ENCODE measurements around the gene GARNL3. TPM values are rescaled to one million over a fixed set of nuclear protein-coding genes. Genes with fewer than 3 reads are reported as not detected.

Gene GARNL3, protein sequence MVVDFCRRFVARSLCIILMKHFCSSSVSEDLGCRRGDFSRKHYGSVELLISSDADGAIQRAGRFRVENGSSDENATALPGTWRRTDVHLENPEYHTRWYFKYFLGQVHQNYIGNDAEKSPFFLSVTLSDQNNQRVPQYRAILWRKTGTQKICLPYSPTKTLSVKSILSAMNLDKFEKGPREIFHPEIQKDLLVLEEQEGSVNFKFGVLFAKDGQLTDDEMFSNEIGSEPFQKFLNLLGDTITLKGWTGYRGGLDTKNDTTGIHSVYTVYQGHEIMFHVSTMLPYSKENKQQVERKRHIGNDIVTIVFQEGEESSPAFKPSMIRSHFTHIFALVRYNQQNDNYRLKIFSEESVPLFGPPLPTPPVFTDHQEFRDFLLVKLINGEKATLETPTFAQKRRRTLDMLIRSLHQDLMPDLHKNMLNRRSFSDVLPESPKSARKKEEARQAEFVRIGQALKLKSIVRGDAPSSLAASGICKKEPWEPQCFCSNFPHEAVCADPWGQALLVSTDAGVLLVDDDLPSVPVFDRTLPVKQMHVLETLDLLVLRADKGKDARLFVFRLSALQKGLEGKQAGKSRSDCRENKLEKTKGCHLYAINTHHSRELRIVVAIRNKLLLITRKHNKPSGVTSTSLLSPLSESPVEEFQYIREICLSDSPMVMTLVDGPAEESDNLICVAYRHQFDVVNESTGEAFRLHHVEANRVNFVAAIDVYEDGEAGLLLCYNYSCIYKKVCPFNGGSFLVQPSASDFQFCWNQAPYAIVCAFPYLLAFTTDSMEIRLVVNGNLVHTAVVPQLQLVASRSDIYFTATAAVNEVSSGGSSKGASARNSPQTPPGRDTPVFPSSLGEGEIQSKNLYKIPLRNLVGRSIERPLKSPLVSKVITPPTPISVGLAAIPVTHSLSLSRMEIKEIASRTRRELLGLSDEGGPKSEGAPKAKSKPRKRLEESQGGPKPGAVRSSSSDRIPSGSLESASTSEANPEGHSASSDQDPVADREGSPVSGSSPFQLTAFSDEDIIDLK
- total RNA-seq (2016; rRNA removed; fragmentation: Illumina TruSeq; extraction: Trizol) = 6.0 and 11.0 TPM in 2 replicates
- total RNA-seq (2016; cell fraction: cytosol; rRNA removed; fragmentation: Illumina TruSeq; extraction: Trizol; ENCODE audit: low read depth) = 5.0 and 6.1 TPM in 2 replicates
- 4.9 and 8.3 TPM in 2 replicates for total RNA-seq (2016; cell fraction: insoluble cytoplasmic fraction; rRNA removed; fragmentation: Illumina TruSeq; extraction: Trizol)
- 4.0 and 4.8 TPM in 2 replicates for total RNA-seq (2016; cell fraction: membrane; rRNA removed; fragmentation: Illumina TruSeq; extraction: Trizol)
- total RNA-seq (2016; cell fraction: nucleus; rRNA removed; fragmentation: Illumina TruSeq; extraction: Trizol) = 23.2 and 25.8 TPM in 2 replicates
- 3.9 and 6.7 TPM in 2 replicates for polyA plus RNA-seq (2011; rRNA removed)
- polyA plus RNA-seq (2011; cell fraction: cytosol; rRNA removed) = 2.0 and 3.1 TPM in 2 replicates
- 30.0 and 33.5 TPM in 2 replicates for polyA plus RNA-seq (2011; cell fraction: nucleus; rRNA removed)
- 7.4 and 7.5 TPM in 2 replicates for polyA plus RNA-seq (2012)
- 1.2 and 1.5 TPM in 2 replicates for polyA plus RNA-seq (2016; cell fraction: cytosol; fragmentation: Illumina TruSeq; extraction: Trizol; ENCODE audit: low read depth)
- polyA plus RNA-seq (2016; cell fraction: insoluble cytoplasmic fraction; fragmentation: Illumina TruSeq; extraction: Trizol; ENCODE audit: low read depth) = 2.9 and 4.3 TPM in 2 replicates
- polyA plus RNA-seq (2016; cell fraction: membrane; fragmentation: Illumina TruSeq; extraction: Trizol; ENCODE audit: low read depth) = 2.1 and 2.2 TPM in 2 replicates
- 20.4 and 21.1 TPM in 2 replicates for polyA plus RNA-seq (2016; cell fraction: nucleus; fragmentation: Illumina TruSeq; extraction: Trizol; ENCODE audit: insufficient read depth, low read depth)
- 4.7 and 5.2 TPM in 2 replicates for polyA minus RNA-seq (2011; rRNA and poly(A)+ RNA removed; ENCODE audit: low replicate concordance)
- 3.6 and 7.7 TPM in 2 replicates for polyA minus RNA-seq (2011; cell fraction: cytosol; rRNA and poly(A)+ RNA removed)
- 29.7 and 53.3 TPM in 2 replicates for polyA minus RNA-seq (2011; cell fraction: nucleus; rRNA and poly(A)+ RNA removed)
- percentile 52 among the genes with signal in this experiment for Bru-seq, nascent RNA
- BruChase-seq, experiment 1, labeled RNA remaining after a 6-hour chase = percentile 51 among the genes with signal in this experiment
- percentile 58 among the genes with signal in this experiment for BruChase-seq, experiment 2, labeled RNA remaining after a 2-hour chase
- long read RNA-seq, experiment 1 = 0 reads
- long read RNA-seq, experiment 2, partial matches to known transcripts = 1 of 4 reads
- long read RNA-seq, experiment 2, other reads (novel, unspliced or antisense) = 2 of 4 reads

DNA sequence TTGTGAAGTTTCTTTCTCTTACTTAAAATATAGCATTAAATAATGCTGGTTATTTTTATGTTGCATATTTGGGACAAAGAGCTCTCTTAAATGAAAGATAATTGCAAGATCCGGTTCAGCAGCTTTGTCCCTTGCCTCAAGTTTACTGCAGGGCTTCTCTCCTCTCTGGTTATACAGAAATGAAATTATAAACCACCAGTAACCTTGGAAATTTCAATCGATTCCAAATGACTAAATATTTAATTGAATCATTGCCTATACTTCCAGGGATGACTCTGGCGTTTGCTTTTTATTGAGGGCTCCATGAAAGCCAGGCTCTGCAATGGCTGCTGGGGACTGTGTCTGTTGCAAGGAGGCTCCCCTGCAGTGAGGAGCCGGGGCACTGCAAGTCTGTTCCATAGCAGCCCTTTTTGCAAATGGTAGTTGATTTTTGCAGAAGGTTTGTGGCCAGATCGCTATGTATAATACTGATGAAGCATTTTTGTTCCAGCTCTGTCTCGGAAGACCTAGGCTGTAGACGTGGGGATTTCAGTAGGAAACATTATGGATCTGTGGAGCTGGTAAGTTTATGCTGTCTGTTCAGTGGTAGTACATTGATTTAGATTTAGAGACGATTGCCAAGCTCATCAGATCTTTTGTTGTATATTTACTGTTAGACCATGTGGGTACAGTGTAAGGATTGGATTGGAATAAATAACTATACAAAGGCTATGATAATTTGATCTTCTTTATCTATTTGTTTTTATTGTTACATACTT is at the start of gene GARNL3:
Gene GARNL3 (plus strand): TSS at position 313 of the 758 bp plus-strand sequence. CDS start 104 bp downstream, at position 417.
- no peak for DNase-seq (ENCODE audit: low spot score)
- intact Hi-C loops (cut with micrococcal nuclease; ENCODE audit: unreplicated experiment) = no loop called here
- H2AFZ ChIP-seq (ENCODE audit: low read length) = no peak within 1 kb of the TSS
- no TSS peak for BruUV-seq (replicated peaks)
- H3K9ac ChIP-seq (ENCODE audit: insufficient read depth, low read depth, low read length) = no peak within 1 kb of the TSS
- CTCF ChIA-PET (ENCODE audit: low intra/inter-chr PET ratio, low total read pairs) = no interaction called here
- no peak for FAIRE-seq
- no peaks in the 10 kb centered on the region for H3K79me2 ChIP-seq (ENCODE audit: insufficient read depth, low read length)
- in situ Hi-C loops (cut with HindIII; ENCODE audit: extremely low pct_ligation_motif_present, low pct_unique_long_range_greater_than_20kb) = no loop called here
- H3K27me3 ChIP-seq (ENCODE audit: control insufficient read depth in 1 of 2, insufficient read depth in 2 of 2, low read length in 2 of 2) = no peaks in the 10 kb centered on the region
- H4K20me1 ChIP-seq (ENCODE audit: insufficient read depth, low read length) = no peaks in the 10 kb centered on the region
- H3K4me1 ChIP-seq (ENCODE audit: insufficient read depth, low read length) = no peaks in the 10 kb centered on the region
- no peak within 1 kb of the TSS for H3K4me2 ChIP-seq (ENCODE audit: low read depth, low read length)
- no peaks in the 10 kb centered on the region for H3K9me3 ChIP-seq (ENCODE audit: low read length)
- no peak for ATAC-seq
- POLR2A ChIA-PET = no interaction called here
- H3K36me3 ChIP-seq (replicated peaks in 1 of 2; ENCODE audit: control insufficient read depth in 1 of 2, insufficient read depth in 2 of 2, low read length in 2 of 2) = no peaks in the 10 kb centered on the region; a peak in 1 of 5 replicates
- no peak within 1 kb of the TSS for H3K27ac ChIP-seq (ENCODE audit: extremely low read length, insufficient read depth, low read length)
- H3K4me3 ChIP-seq (replicated peaks in 1 of 3; ENCODE audit: insufficient read depth in 1 of 3, low read depth in 2 of 3, low read length in 3 of 3) = no peak within 1 kb of the TSS
- 86% methylated on average over 8 of the region's 8 CpGs for WGBS (ENCODE audit: low lambda C conversion rate)
- TF ChIP-seq REXO4 (CRISPR knock-in tag; IDR thresholded peaks at IDR 0.05; ENCODE audit: borderline replicate concordance) = no peak
- TF ChIP-seq ZNF441 (CRISPR knock-in tag; IDR thresholded peaks at IDR 0.05; ENCODE audit: borderline replicate concordance) = no peak
- no peak for TF ChIP-seq ZFX (CRISPR knock-in tag; IDR thresholded peaks at IDR 0.05; ENCODE audit: low read depth)
- TF ChIP-seq ZNF672 (CRISPR knock-in tag; IDR thresholded peaks at IDR 0.05) = no peak
- no peak for TF ChIP-seq ISL2 (CRISPR knock-in tag; IDR thresholded peaks at IDR 0.05)
- TF ChIP-seq ZKSCAN1 (IDR thresholded peaks at IDR 0.05; ENCODE audit: low read length) = no peak
- TF ChIP-seq ZNF709 (CRISPR knock-in tag; IDR thresholded peaks at IDR 0.05) = no peak
- TF ChIP-seq RBM22 (optimal IDR thresholded peaks at IDR 0.05; ENCODE audit: low read length) = no peak
- TF ChIP-seq DMAP1 (CRISPR knock-in tag; IDR thresholded peaks at IDR 0.05) = no peak
- no peak for TF ChIP-seq ZNF468 (CRISPR knock-in tag; IDR thresholded peaks at IDR 0.05)
- no peak for TF ChIP-seq DR1 (CRISPR knock-in tag; IDR thresholded peaks at IDR 0.05)
- TF ChIP-seq ZBTB21 (CRISPR knock-in tag; IDR thresholded peaks at IDR 0.05) = no peak
- TF ChIP-seq, protein P1, sequence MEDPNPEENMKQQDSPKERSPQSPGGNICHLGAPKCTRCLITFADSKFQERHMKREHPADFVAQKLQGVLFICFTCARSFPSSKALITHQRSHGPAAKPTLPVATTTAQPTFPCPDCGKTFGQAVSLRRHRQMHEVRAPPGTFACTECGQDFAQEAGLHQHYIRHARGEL (CRISPR knock-in tag; IDR thresholded peaks at IDR 0.05) = no peak
- TF ChIP-seq KLF12 (CRISPR knock-in tag; IDR thresholded peaks at IDR 0.05; ENCODE audit: borderline replicate concordance) = no peak
- no peak for TF ChIP-seq ZNF670 (CRISPR knock-in tag; IDR thresholded peaks at IDR 0.05; ENCODE audit: borderline replicate concordance)
- TF ChIP-seq, protein P2, sequence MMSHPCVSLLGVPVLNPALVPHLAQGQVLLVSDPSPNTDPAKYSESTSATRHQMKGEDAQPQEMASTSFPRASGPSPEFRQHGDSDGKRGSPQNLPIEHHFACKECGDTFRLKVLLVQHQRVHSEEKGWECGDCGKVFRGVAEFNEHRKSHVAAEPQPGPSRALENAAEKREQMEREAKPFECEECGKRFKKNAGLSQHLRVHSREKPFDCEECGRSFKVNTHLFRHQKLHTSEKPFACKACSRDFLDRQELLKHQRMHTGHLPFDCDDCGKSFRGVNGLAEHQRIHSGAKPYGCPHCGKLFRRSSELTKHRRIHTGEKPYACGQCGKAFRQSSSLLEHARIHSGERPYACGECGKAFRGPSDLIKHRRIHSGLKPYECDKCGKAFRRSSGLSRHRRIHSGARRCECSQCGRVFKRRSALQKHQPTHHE (CRISPR knock-in tag; IDR thresholded peaks at IDR 0.05; ENCODE audit: borderline replicate concordance) = no peak
